Stimulated activated CD4-positive, alpha-beta T cell treated with anti-CD3 and anti-CD28 coated beads, TNF-alpha, amount 100 ng/mL, for 1 hour (primary cell): ENCODE results near the gene SLC22A17.

ENCODE experiments used
- DNase-seq, 3 donors: peaks; one replicate each; pipeline ENCODE4 v3.0.0-alpha.2; 2020; ENCODE audit warnings: low read depth in 3 of 3, low spot score in 1 of 3

The SLC22A17 gene

GRCh38 chr14:23364164-23365035 lies 11.7 kb upstream of the SLC22A17 start:
- no peak for DNase-seq

DNA sequence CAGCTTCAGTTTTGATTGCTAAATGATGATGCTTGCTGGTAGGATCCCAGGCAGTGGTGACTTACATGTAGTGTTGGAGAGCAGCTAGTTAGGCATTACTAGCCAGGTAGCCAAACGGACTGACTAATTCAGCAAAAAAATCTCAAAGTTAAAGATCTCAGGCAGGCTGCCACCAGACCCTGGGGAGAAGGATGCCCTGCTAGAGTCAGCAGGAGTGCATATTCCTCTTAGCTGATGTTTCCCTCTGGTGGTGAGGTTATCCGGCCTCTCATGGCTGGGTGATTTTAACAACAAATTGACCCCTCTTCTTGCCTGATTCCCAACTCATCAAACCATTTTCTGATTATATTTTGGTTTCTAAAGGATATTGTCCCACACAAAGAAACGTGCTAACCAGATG lies 9.5 kb upstream of the SLC22A17 start:
- no peak for DNase-seq

DNA sequence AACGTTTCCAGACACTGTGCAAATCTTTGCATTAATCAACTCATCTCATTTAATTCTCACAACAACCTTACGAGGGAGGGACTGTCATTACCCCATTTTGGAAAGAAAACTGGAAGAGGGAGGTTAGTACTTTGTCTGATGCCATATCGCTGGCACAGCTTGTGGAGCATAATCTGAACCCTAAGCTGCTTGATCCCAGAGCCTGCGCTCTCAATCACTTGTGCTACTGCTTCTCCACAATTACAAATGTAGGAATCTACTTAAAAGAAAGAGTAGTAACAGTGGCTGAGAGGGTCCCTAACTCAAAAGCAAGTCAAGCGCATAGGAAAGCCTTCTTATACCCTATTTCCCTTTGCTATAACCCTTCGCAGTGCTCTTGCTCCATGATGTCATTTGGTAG lies 9.1 kb upstream of the SLC22A17 start:
- no peak for DNase-seq

GRCh38 chr14:23361320-23361719 lies 8.6 kb upstream of the SLC22A17 start:
- no peak for DNase-seq

DNA sequence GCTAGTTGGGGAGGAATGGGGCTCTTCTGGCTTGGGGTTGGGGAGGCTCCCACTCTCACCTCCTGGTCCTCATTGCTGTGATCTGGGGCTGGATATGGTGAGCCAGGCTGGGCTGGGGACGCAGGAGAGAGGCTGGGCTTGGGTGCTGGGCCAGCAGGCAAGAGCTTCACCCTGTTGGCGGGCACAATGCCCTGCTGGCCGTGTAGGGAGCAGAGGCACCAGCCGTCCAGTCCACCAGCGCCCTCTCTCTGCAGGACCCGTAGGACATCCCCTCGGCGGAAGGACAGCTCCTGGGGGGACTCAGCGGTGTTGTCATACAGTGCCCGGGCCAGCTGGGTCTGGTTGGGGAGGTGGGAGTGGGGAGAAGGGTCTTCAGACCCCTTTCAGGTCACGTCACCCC lies 7.8 kb upstream of the SLC22A17 start:
- DNase-seq: no peak

- no peak for DNase-seq
These were observed 7.2 kb upstream of the SLC22A17 start for GRCh38 chr14:23359722-23360447.

DNA sequence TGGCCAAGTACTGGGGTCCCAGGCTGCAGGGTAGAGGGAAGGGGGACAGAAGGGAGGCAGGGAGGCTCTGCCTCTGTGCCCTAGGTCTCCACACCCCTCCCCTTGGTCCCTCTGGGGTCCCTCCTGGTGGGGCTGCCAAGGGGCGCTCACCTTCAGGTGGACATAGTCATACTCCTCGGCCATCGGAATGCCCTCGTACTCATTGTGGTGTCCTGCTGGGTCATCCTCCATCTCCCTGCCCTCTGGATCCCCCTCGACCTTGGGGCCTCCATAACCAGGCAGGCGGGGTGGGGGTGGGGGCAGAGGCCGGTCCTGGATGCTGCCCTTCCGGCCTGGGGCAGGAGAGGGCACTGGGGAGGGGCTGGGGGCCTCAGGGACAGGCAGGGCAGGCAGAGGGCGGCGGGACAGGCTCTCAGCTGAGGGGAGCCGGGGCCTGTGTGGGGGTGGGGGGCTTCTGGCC lies 6.5 kb upstream of the SLC22A17 start:
- no peak for DNase-seq

GRCh38 chr14:23358553-23359166 lies 6.0 kb upstream of the SLC22A17 start:
- DNase-seq: no peak

DNA sequence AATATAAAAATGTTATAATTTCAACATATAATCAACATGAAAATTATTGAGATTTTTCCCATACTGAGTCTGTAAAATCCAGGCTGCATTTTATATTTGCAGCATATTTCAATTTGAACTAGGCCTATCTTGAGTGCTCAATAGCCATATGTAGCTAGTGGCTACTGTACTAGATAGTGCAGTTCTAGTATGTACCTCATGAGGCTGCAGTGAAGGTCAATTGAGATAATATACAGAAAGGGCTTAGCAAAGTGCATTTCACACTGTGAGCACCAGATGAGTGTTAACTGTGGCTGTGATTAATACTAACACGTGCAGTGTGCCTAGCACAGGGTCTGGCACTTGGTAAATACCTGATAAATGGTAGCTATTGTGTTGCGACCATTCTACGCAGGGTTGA lies 5.4 kb upstream of the SLC22A17 start:
- DNase-seq: no peak

DNA sequence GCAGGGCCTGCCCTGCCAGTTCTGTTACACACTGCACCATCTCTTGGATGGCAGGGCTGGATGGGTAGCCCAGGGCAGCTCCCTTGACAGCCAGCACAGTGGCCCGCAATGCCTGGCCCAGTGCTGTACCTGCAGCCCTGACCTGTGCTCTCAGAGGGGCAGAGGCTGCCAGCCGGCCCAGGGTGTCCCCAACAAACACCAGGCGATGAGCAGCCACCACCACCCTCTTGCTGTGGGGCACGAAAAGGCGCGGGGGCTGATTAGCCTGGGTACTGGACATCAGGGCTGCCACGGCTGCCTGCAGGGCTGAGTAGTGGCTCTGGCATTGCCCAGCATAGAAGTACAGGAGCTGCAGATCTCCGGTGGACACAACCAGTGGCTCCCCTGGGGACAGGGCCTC lies 4.6 kb upstream of the SLC22A17 start:
- DNase-seq: no peak

GRCh38 chr14:23356662-23357061 lies 4.0 kb upstream of the SLC22A17 start:
- DNase-seq: no peak

DNA sequence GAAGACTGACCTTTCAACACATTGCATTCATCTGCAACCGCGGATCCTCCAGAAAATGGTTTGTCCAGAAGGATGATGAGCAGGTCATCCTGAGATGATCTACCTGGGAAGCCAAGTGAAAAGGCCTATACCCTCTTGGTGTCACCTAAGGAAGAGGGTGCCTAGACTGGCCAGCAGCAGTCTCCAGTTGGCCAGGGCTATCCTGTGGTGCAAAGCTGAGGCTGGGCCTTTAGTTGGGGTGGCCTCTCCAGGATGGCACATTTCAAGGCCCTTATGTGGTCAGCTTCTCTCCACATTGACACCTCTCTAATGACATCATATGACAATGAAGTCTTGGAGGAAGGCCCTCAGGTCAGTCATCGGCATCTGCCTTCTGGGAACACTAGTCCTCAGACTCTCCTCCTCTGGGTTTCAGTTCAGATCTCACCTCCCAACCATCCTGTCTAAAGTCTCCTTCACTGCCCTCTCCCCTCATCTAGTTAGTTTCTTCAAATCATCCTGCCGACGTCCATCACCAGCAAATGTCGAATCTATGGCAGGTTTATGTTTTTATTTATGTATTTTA lies 3.3 kb upstream of the SLC22A17 start:
- no peak for DNase-seq

DNA sequence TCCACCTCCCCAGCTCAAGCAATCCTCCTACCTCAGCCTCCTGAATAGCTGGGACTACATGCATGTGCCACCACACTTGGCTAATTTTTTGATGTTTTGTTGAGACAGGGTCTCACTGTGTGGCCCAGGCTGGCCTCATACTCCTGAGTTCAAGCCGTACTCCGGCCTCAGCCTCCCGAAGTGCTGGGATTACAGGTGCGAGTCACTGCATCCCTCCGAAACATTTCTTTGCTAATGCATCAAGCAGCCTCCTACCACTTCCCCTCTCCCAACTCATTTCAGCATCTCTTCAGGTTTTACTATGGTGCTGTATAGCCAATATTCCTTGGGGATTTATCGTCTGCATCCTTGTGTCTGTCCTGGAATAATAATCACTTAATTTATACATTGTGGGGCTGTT lies 2.3 kb upstream of the SLC22A17 start:
- DNase-seq: no peak

DNA sequence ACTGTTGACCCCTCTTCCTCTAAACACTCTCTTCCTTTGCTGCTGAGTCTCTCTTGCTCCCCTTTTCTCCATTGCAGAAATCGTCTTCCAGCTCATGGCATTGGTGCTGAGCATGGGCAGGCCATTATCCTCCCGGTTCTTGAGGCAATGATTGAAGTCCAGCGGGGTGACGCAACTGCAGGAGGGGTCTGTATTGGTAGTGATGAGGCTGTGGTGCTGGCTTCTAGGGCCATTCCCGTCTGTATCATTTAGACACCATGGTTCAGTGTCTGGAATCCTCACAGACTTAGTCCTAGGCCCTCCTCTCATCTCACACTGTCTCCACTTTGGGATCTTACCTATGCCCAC lies 720 bp upstream of the SLC22A17 start:
- no peak for DNase-seq

DNA sequence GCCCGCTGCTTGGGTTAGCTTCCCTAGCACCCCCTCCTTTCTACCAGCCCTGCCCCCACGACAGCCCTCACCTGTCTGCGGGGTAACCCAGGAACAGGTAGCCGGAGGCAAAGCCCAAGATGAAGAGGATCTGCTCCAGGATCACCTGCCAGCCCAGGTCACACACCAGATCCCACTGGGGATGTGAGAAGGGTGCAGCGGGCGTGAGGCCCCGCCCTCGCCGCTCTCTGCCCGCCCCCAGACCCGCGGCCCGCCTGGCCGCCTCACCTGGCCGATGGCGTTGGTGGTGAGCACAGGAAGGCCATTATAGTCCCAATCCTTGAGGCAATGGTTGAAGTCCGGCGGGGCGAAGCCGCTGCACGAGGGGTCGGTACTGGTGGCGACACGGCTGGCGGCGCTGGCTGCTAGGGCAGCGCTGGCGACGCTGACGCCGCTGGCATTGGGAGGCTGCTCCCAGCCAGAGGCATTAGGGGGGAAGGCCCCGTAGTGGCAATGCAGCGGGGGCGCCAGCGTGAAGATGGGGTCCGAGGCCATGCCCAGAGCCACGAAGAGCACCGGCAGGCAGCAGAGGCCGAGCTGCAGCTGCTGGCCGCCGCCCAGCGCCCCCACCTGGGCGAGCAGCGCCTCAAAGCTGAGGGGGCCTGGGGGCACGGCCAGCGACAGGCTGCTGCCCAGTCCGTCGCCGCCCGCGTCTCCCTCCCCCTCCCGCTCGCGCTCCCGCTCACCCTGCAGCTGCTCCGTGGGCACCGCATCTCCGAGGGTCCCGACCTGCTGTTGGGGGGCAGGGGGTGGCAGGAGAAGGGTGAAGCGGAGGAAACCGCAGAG lies 794 bp downstream of the SLC22A17 start:
- DNase-seq: no peak

GRCh38 chr14:23349156-23349845 lies 3.4 kb downstream of the SLC22A17 start:
- DNase-seq: no peak

- no peak for DNase-seq
These were observed 4.4 kb downstream of the SLC22A17 start for GRCh38 chr14:23348297-23348655.

DNA sequence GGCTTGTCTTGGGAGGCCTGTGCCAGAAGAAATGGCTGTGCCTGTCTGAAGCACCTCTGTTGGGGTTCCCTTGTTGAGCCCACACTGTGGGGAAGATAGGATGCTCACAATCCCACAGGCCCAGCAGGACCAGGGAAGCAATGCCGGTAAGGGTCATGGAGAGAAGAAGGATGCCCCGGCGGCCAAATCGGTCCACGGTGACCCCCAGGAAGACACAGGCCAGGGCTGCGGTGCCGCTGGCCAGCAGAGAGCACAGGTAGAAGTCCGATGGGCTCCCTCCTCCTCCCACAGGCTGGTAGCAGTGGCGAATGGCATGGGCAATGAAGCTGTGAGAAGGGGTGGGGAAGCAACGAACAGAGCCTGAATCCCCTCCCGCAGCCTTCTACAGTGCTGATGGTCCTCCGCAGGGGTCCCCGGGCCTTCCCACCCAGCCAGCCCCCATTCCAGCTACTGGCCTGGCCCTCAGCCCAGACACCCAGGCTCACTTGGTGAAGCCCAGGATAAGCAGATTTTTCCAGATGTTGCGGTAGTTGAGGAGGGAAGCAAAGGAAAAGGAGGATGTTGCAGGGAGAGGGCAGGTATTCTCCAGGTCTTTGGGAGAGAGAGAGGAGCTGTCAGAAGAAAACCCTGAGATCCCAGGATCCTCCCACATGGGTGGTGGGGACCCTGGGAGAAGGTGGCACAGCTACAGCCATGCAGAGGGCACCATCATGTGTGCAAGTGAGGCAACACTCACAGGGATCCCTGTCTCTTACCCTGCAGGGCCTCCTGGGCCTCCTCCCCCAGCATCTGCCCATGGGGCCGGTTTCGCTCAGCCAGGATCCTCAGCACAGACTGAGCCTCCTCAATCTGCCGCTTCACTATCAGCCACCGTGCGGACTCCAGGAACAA lies 5.0 kb downstream of the SLC22A17 start:
- DNase-seq: no peak

- DNase-seq: no peak
These were observed 5.8 kb downstream of the SLC22A17 start for GRCh38 chr14:23346693-23347405.
